Mucosa of descending colon (tissue), 3 donors: Measurements from ENCODE around the gene KIF18B. TPM values are rescaled to one million over a fixed set of nuclear protein-coding genes. Genes with fewer than 3 reads are reported as not detected.

ENCODE experiments used
- ATAC-seq: fragments of 200-7000 bp; cut with Tn5 transposase; one replicate; pipeline ENCODE4 v1.9.1; 2020; ENCODE audit warnings: mild to moderate bottlenecking, moderate library complexity
- DNase-seq, 3 donors: peaks; one replicate each; pipeline ENCODE4 v3.0.0-alpha.2; 2020
- H3K36me3 ChIP-seq: fragments of 200-600 bp; one replicate; pipeline ENCODE4 v1.8.0; 2021; ENCODE audit warnings: low read depth, mild to moderate bottlenecking
- H3K4me1 ChIP-seq: fragments of 200-600 bp; one replicate; pipeline ENCODE4 v1.8.0; 2021; ENCODE audit warnings: low read depth, mild to moderate bottlenecking
- H3K4me3 ChIP-seq: fragments of 200-600 bp; one replicate; pipeline ENCODE4 v1.8.0; 2021; ENCODE audit warnings: mild to moderate bottlenecking
- H3K9me3 ChIP-seq: fragments of 200-600 bp; one replicate; pipeline ENCODE4 v1.8.0; 2021; ENCODE audit warnings: mild to moderate bottlenecking
- CTCF ChIP-seq: fragments of 200-600 bp; IDR thresholded peaks from one replicate; pipeline ENCODE4 v1.8.0; 2022; ENCODE audit warnings: antibody characterized with exemption, mild to moderate bottlenecking
- intact Hi-C, 2 donors: fragments of 100-400 bp; cut with DNase I in 1 of 2; cut with micrococcal nuclease in 1 of 2; formaldehyde crosslinking; loops; one replicate each; pipeline versions ENCODE4 v1.11.0 to v1.11.1; 2022; cut with DNase I, micrococcal nuclease
- microRNA-seq: library from miRNA; unstranded; fragments of <30 nt; microRNA quantifications from one replicate; pipeline ENCODE4, GENCODE V29; 2019
- total RNA-seq, 3 donors: library from RNA; stranded (reverse); fragmentation: NEBNext Ultra II Directional in 2 of 3; extraction: Animal tissue kit (Norgen Biotek cat#: 25700) in 2 of 3; gene quantifications; one replicate each; pipeline versions ENCODE4 v1.2.1 to v1.2.4, GENCODE V29; 2021 to 2023
- donor health status: DM: no; HTN: no; CAD: no; lungs with moderate emphysema.
- donor health status: DM: no; HTN: no; CAD: no.
- donor health status: DM: no; HTN: yes; CAD: no.

The KIF18B gene
- total RNA-seq, 3 donors from 2014 or later, result 2.2 to 10.3 (median 4.6) TPM

- intact Hi-C loops, result no loop called here
- ATAC-seq (no peak), DNase-seq (no peak)
- H3K4me3 ChIP-seq, result no peak overlapping the region
- no peaks in the 10 kb centered on the region for H3K4me1 ChIP-seq
- TF ChIP-seq CTCF, result no peak
- H3K9me3 ChIP-seq, result no peaks in the 10 kb centered on the region
- H3K36me3 ChIP-seq, result peaks cover 26% of the 10 kb centered on the region
Observed at GRCh38 chr17:44877121-44877520, 70.5 kb downstream of the KIF18B start.

GRCh38 chr17:44875761-44876160 is 71.8 kb downstream of the KIF18B start:
- Histone ChIP-seq H3K9me3 (no peaks in the 10 kb centered on the region), H3K4me1 (no peaks in the 10 kb centered on the region), H3K4me3 (no peak overlapping the region), H3K36me3 (peaks cover 26% of the 10 kb centered on the region)
- TF ChIP-seq CTCF, result no peak
- intact Hi-C loops, result no loop called here
- ATAC-seq (no peak), DNase-seq (no peak)

Small RNAs within 50 kb of the gene (microRNA-seq; reads per million reads assigned to microRNA genes)
- gene MIR6783, result not detected

Other genes with a start within 250 kb of the KIF18B start
- 10 to 100 TPM in 1 of 3 donors, 1 to 10 TPM in 2; 4.9 to 10.2 (median 7.2) TPM for gene DBF4B, start 239.1 kb downstream of the KIF18B start, total RNA-seq
- 1 to 10 TPM in 1 of 3 donors, under 1 TPM in 1, not detected in 1; 0.17 to 4.7 TPM for gene ADAM11, start 188.8 kb downstream of the KIF18B start, total RNA-seq
- gene GJC1, start 117.5 kb downstream of the KIF18B start, total RNA-seq, result 100 to 1,000 TPM in 1 of 3 donors, 1 to 10 TPM in 2; 2.2 to 140 (median 5.7) TPM
- gene HIGD1B, start 99.9 kb downstream of the KIF18B start, total RNA-seq, result 1 to 10 TPM in 1 of 3 donors, not detected in 2; 1.6 TPM
- gene EFTUD2, start 48.3 kb downstream of the KIF18B start, total RNA-seq, result 10 to 100 TPM; 66.3 to 88.1 (median 82.0) TPM
- under 1 TPM in 2 of 3 donors, not detected in 1; 0.23 to 0.47 TPM for gene GFAP, start 32.3 kb downstream of the KIF18B start, total RNA-seq
- 1 to 10 TPM in 1 of 3 donors, under 1 TPM in 2; 0.29 to 6.5 (median 0.60) TPM for gene C1QL1, start 20.5 kb upstream of the KIF18B start, total RNA-seq
- 10 to 100 TPM; 21.6 to 29.0 (median 24.8) TPM for gene DCAKD, start 103.9 kb upstream of the KIF18B start, total RNA-seq
- gene NMT1, start 113.5 kb upstream of the KIF18B start, total RNA-seq, result 10 to 100 TPM; 47.0 to 94.0 (median 76.1) TPM
- gene PLCD3, start 184.7 kb upstream of the KIF18B start, total RNA-seq, result 100 to 1,000 TPM; 205 to 562 (median 232) TPM
- 10 to 100 TPM; 18.1 to 28.7 (median 26.3) TPM for gene ACBD4, start 187.9 kb upstream of the KIF18B start, total RNA-seq
- gene HEXIM1, start 200.7 kb upstream of the KIF18B start, total RNA-seq, result 10 to 100 TPM; 36.7 to 98.2 (median 37.0) TPM
- 1 to 10 TPM; 3.9 to 9.6 (median 4.5) TPM for gene HEXIM2, start 214.1 kb upstream of the KIF18B start, total RNA-seq